Neural crest cell (in vitro differentiated cells): ENCODE data around the gene UBE2O. TPM values are rescaled to one million over a fixed set of nuclear protein-coding genes. Genes with fewer than 3 reads are reported as not detected.
A peak's percentile ranks its signal among the peaks of the same experiment; 100 is the strongest.

Source experiments
- DNase-seq: peaks from one replicate; pipeline ENCODE4 v3.0.0; 2021; ENCODE audit warnings: low read depth, mixed read lengths, low spot score
- H3K27ac Mint-ChIP-seq: one replicate; pipeline ENCODE4 v1.8.0; 2021; ENCODE audit warnings: mild to moderate bottlenecking, mixed read lengths; ENCODE audit not compliant: unreplicated experiment
- H3K27me3 Mint-ChIP-seq: 2 replicates; pipeline ENCODE4 v1.8.0; 2021; ENCODE audit warnings: low read depth, mild to moderate bottlenecking, mixed read lengths
- H3K36me3 Mint-ChIP-seq: 2 replicates; pipeline ENCODE4 v1.8.0; 2021; ENCODE audit warnings: low read depth, mild to moderate bottlenecking, mixed read lengths
- H3K4me1 Mint-ChIP-seq: 2 replicates; pipeline ENCODE4 v1.8.0; 2021; ENCODE audit warnings: mixed read lengths
- H3K4me3 Mint-ChIP-seq: one replicate; pipeline ENCODE4 v1.8.0; 2021; ENCODE audit warnings: mild to moderate bottlenecking, mixed read lengths
- H3K9me3 Mint-ChIP-seq: 2 replicates; pipeline ENCODE4 v1.8.0; 2021; ENCODE audit warnings: mixed read lengths
- total RNA-seq: library from RNA; stranded (reverse); gene quantifications from 2 replicates; pipeline ENCODE4 v1.2.1, GENCODE V29; 2021
- TF ChIP-seq, protein P1 (sequence below): fragments of 200-600 bp; sonication (generic); conservative IDR thresholded peaks from 2 replicates; pipeline ENCODE4 v1.5.0; 2021; ENCODE audit warnings: antibody characterized with exemption, mild to moderate bottlenecking

Gene UBE2O
- total RNA-seq, 1 donor from 2014 or later = 71.4 TPM

DNA sequence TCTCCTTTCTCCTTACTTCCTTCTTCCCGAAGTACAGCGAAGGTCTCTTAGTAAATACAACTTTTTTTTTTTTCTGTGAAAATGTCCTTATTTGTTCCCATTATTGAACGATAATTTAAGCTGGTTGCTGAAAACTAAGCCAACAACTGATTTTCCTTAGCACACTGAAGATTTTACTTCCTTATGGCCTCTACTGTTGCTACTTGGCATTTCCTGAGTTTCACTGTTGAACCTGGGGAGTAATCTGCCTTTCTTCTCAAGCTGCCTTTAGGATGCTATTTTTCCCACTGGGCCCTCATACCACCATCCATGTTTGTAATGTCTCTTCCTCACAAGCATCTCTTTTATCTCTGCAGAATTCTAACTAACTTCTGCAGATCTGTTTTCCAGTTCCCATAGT lies 26.1 kb downstream of the UBE2O start:
- TF ChIP-seq, protein P1, sequence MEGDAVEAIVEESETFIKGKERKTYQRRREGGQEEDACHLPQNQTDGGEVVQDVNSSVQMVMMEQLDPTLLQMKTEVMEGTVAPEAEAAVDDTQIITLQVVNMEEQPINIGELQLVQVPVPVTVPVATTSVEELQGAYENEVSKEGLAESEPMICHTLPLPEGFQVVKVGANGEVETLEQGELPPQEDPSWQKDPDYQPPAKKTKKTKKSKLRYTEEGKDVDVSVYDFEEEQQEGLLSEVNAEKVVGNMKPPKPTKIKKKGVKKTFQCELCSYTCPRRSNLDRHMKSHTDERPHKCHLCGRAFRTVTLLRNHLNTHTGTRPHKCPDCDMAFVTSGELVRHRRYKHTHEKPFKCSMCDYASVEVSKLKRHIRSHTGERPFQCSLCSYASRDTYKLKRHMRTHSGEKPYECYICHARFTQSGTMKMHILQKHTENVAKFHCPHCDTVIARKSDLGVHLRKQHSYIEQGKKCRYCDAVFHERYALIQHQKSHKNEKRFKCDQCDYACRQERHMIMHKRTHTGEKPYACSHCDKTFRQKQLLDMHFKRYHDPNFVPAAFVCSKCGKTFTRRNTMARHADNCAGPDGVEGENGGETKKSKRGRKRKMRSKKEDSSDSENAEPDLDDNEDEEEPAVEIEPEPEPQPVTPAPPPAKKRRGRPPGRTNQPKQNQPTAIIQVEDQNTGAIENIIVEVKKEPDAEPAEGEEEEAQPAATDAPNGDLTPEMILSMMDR = no peak

DNA sequence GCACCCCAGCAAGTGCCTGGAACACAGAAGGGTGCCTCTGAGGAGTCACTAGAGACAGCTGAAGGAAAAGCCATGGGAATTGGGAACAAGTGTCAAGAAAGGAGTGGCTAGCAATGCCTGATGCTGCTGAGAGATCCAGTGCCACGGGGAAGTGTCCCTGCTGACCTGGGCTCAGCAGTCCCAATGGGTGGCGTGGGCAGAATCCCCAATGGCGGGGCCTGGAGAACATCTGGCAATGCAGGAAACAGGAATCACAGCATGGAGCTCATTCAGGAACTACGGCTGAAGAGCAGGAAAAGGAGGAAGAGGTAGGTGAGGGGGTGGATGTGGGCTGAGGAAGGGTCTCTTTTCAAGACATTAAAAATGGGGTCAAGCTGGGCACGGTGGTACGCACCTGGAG lies 30.1 kb downstream of the UBE2O start:
- Mint-ChIP-seq H3K9me3 (no peaks in the 10 kb centered on the region), H3K4me3 (no peak overlapping the region), H3K36me3 (peaks cover 4% of the 10 kb centered on the region), H3K27ac (peak overlapping the region; percentile 85), H3K27me3 (no peaks in the 10 kb centered on the region), H3K4me1 (peaks cover 19% of the 10 kb centered on the region)
- DNase-seq = no peak
- TF ChIP-seq, protein P1 = no peak

More for the DNA sequence above, 26.1 kb downstream of the UBE2O start:
- H3K9me3 Mint-ChIP-seq = no peaks in the 10 kb centered on the region
- H3K4me3 Mint-ChIP-seq = no peak overlapping the region
- H3K27me3 Mint-ChIP-seq = no peaks in the 10 kb centered on the region
- H3K4me1 Mint-ChIP-seq = peaks cover 21% of the 10 kb centered on the region
- no peak for DNase-seq
- peaks cover 4% of the 10 kb centered on the region for H3K36me3 Mint-ChIP-seq
- no peak overlapping the region for H3K27ac Mint-ChIP-seq

DNA sequence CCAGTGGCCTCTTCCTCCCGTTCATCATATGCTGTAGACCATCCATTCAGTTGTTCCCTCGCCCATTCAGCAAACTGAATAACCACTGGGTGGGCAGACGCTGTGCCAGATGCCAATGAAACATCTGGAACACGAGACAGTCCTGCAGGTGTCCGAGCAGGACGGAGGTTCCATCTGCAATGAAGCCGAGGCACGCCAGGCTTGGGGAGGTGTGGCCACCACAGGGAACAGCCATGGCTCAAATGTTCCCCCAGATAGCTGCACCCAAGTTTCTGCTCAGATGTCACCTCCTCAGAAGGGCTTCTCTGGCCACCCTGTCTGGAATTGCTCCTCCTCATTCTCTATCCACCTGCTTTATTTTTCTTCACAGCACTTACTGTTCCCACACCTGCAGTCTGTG lies 30.5 kb downstream of the UBE2O start:
- Mint-ChIP-seq H3K27ac (no peak overlapping the region), H3K4me3 (no peak overlapping the region), H3K36me3 (peaks cover 7% of the 10 kb centered on the region), H3K9me3 (no peaks in the 10 kb centered on the region), H3K4me1 (peaks cover 22% of the 10 kb centered on the region), H3K27me3 (no peaks in the 10 kb centered on the region)
- TF ChIP-seq, protein P1 = no peak
- DNase-seq = no peak

DNA sequence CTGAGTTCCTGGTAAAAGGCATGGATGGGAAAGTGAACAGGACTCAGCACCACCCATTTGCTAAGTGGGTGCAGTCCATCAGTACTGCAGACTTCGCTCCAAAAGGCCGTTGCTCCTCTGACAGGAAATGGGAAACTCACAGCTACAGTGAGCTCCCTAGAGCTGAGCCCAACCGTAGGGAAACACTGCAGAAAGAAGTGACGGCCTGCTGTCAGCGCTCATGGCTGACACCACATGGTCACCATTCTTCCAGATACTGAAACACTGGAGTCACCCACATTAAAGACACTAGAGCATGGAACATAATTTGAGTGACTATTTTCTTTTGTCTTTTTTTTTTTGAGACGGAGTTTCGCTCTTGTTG lies 31.9 kb downstream of the UBE2O start:
- H3K4me1 Mint-ChIP-seq = peaks cover 23% of the 10 kb centered on the region
- H3K36me3 Mint-ChIP-seq = peaks cover 7% of the 10 kb centered on the region
- no peak overlapping the region for H3K4me3 Mint-ChIP-seq
- H3K9me3 Mint-ChIP-seq = no peaks in the 10 kb centered on the region
- TF ChIP-seq, protein P1 = no peak
- no peaks in the 10 kb centered on the region for H3K27me3 Mint-ChIP-seq
- no peak overlapping the region for H3K27ac Mint-ChIP-seq
- no peak for DNase-seq

DNA sequence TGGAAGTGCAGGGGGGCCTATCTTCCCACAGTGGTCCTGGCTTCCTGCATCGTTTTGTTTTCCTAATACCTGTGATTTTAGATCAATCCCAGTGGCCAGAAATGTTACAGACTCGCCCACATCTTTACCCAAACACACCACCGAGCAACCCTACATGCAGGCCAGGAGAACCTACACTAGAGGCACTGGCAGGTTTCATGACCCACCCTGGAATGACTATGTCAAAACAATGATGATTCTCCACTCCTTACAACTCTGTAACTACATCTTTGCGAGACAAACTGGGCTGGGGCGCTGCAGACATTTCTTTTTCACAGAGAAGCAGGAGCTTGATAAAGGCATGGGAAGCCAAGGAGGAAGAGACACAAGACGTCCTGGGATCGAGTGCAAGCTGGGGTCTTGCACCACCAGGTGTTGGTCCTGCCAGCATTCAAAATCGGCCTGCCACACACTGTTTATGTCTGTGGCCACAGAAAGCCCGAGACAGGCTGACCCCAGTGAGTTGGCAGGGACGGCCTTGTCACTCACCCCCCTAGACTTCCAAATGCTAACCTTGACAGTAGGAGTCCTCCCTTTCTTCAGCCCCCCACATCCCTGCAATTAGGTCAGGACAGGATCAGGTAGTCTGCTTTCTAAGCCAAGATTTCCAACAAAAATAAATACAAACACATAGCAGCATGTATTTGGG lies 32.5 kb downstream of the UBE2O start:
- no peak for DNase-seq
- Mint-ChIP-seq H3K4me3 (no peak overlapping the region), H3K27ac (peak overlapping the region; percentile 64), H3K9me3 (no peaks in the 10 kb centered on the region), H3K27me3 (no peaks in the 10 kb centered on the region), H3K36me3 (peaks cover 7% of the 10 kb centered on the region), H3K4me1 (peaks cover 23% of the 10 kb centered on the region)
- TF ChIP-seq, protein P1 = no peak
